Stimulated activated CD8-positive, alpha-beta memory T cell treated with anti-CD3 and anti-CD28 coated beads, Interleukin-12 subunit alpha, Interleukin-12 subunit beta, amount 100 ng/mL, for 1 hour (primary cell): ENCODE measurements around the gene KCNIP1.

Experiments
- DNase-seq: peaks from one replicate; pipeline ENCODE4 v3.0.0-alpha.2; 2020; ENCODE audit warnings: low read depth

KCNIP1 gene

GRCh38 chr5:170643591-170643990 lies 139.8 kb downstream of the KCNIP1 start:
- DNase-seq, result no peak

GRCh38 chr5:170644501-170644900 lies 140.7 kb downstream of the KCNIP1 start:
- DNase-seq, result no peak

GRCh38 chr5:170648541-170648940 lies 144.7 kb downstream of the KCNIP1 start:
- no peak for DNase-seq

- DNase-seq, result no peak
These were observed 147.0 kb downstream of the KCNIP1 start for GRCh38 chr5:170650850-170651249.

- DNase-seq, result no peak
These were observed 147.9 kb downstream of the KCNIP1 start for GRCh38 chr5:170651604-170652277.

- DNase-seq, result no peak
These were observed 151.7 kb downstream of the KCNIP1 start for GRCh38 chr5:170655476-170655875.

- DNase-seq, result no peak
These were observed 152.1 kb downstream of the KCNIP1 start for GRCh38 chr5:170655920-170656319.

GRCh38 chr5:170656346-170656745 lies 152.5 kb downstream of the KCNIP1 start:
- DNase-seq, result no peak

- DNase-seq, result no peak
These were observed 156.7 kb downstream of the KCNIP1 start for GRCh38 chr5:170660531-170660930.

- DNase-seq, result no peak
These were observed 159.1 kb downstream of the KCNIP1 start for GRCh38 chr5:170662966-170663365.

- no peak for DNase-seq
These were observed 175.0 kb downstream of the KCNIP1 start for GRCh38 chr5:170678811-170679210.

- DNase-seq, result no peak
These were observed 177.2 kb downstream of the KCNIP1 start for GRCh38 chr5:170681013-170681433.

- no peak for DNase-seq
These were observed 187.8 kb downstream of the KCNIP1 start for GRCh38 chr5:170691657-170692056.

GRCh38 chr5:170693701-170694100 lies 189.9 kb downstream of the KCNIP1 start:
- no peak for DNase-seq

- no peak for DNase-seq
These were observed 191.1 kb downstream of the KCNIP1 start for GRCh38 chr5:170694911-170695310.

GRCh38 chr5:170697031-170697430 lies 193.2 kb downstream of the KCNIP1 start:
- DNase-seq, result no peak

GRCh38 chr5:170700503-170700902 lies 196.7 kb downstream of the KCNIP1 start:
- DNase-seq, result no peak

GRCh38 chr5:170701334-170701733 lies 197.5 kb downstream of the KCNIP1 start:
- no peak for DNase-seq

GRCh38 chr5:170704417-170705192 lies 200.8 kb downstream of the KCNIP1 start:
- DNase-seq, result no peak

- no peak for DNase-seq
These were observed 205.8 kb downstream of the KCNIP1 start for GRCh38 chr5:170709640-170710039.

GRCh38 chr5:170711300-170711699 lies 207.5 kb downstream of the KCNIP1 start:
- no peak for DNase-seq

- DNase-seq, result no peak
These were observed 211.3 kb downstream of the KCNIP1 start for GRCh38 chr5:170715141-170715540.

GRCh38 chr5:170716396-170716795 lies 212.6 kb downstream of the KCNIP1 start:
- DNase-seq, result no peak

- DNase-seq, result no peak
These were observed 215.7 kb downstream of the KCNIP1 start for GRCh38 chr5:170719551-170719950.
